Measurements from ENCODE around the gene EPHA4. TPM values are rescaled to one million over a fixed set of nuclear protein-coding genes. Genes with fewer than 3 reads are reported as not detected.

EPHA4 gene
- total and polyA plus RNA-seq, 2 of the 4 experiments (the other 2 are of a cell fraction), result 36.9 to 132 TPM

- H3K9me1 ChIP-seq (ENCODE audit: insufficient read depth, low read length), result no peaks in the 10 kb centered on the region
- H2AK5ac ChIP-seq (ENCODE audit: low read depth, low read length), result no peak overlapping the region
- no peak overlapping the region for H3K23ac ChIP-seq (ENCODE audit: low read depth, low read length)
- no peak overlapping the region for H4K8ac ChIP-seq (ENCODE audit: low read depth in 2 of 2, low read length in 2 of 2)
- H2AK9ac ChIP-seq (replicated peaks; ENCODE audit: low read depth, low read length, poor library complexity), result no peak overlapping the region
- TSS peak; percentile 24 for BruUV-seq (replicated peaks)
- WGBS, 2 experiments (ENCODE audit: extremely low coverage in 2 of 2, insufficient read length in 1 of 2), result no CpG with 5 or more reads among the region's 4 CpGs
- no peak overlapping the region for H3K9ac ChIP-seq (ENCODE audit: low read depth, low read length)
- H2BK20ac ChIP-seq (ENCODE audit: low read depth, low read length), result no peak overlapping the region
- dilution Hi-C loops (cut with HindIII; ENCODE audit: low sequenced_read_pairs, unreplicated experiment), result no loop called here
- H3K4me1 ChIP-seq (ENCODE audit: control insufficient read depth, insufficient read depth, low read length), result peaks cover 2% of the 10 kb centered on the region
- H4K5ac ChIP-seq (ENCODE audit: low read depth, low read length), result no peak overlapping the region
- H4K20me1 ChIP-seq (ENCODE audit: insufficient read depth, low read length), result no peaks in the 10 kb centered on the region
- TF ChIP-seq CTCF (conservative IDR thresholded peaks at IDR 0.05; ENCODE audit: low read depth, low read length) (no peak), MAZ (IDR thresholded peaks at IDR 0.05; ENCODE audit: borderline replicate concordance, low read depth, low read length) (no peak), MXI1 (IDR thresholded peaks at IDR 0.05; ENCODE audit: borderline replicate concordance, low read depth, low read length) (no peak), CHD1 (IDR thresholded peaks at IDR 0.05; ENCODE audit: low read depth, low read length) (no peak), POLR2A (IDR thresholded peaks at IDR 0.05; ENCODE audit: low read depth, low read length) (no peak), ELK1 (IDR thresholded peaks at IDR 0.05; ENCODE audit: borderline replicate concordance, low read depth, low read length) (no peak), RFX5 (IDR thresholded peaks at IDR 0.05; ENCODE audit: low read depth, low read length) (no peak), MAFK (IDR thresholded peaks at IDR 0.05; ENCODE audit: low read depth, low read length) (no peak), RAD21 (IDR thresholded peaks at IDR 0.05; ENCODE audit: low read length) (no peak), RCOR1 (IDR thresholded peaks at IDR 0.05; ENCODE audit: insufficient replicate concordance, low read length) (no peak), CEBPB (IDR thresholded peaks at IDR 0.05; ENCODE audit: low read depth, low read length) (no peak), BHLHE40 (IDR thresholded peaks at IDR 0.05; ENCODE audit: low read depth, low read length) (no peak), NFE2L2 (IDR thresholded peaks at IDR 0.05; ENCODE audit: low read depth, low read length) (no peak), FOS (IDR thresholded peaks at IDR 0.05; ENCODE audit: low read depth, low read length) (no peak), SMC3 (IDR thresholded peaks at IDR 0.05; ENCODE audit: low read depth, low read length) (no peak)
- TF ChIP-seq, protein P1, sequence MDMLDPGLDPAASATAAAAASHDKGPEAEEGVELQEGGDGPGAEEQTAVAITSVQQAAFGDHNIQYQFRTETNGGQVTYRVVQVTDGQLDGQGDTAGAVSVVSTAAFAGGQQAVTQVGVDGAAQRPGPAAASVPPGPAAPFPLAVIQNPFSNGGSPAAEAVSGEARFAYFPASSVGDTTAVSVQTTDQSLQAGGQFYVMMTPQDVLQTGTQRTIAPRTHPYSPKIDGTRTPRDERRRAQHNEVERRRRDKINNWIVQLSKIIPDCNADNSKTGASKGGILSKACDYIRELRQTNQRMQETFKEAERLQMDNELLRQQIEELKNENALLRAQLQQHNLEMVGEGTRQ (IDR thresholded peaks at IDR 0.05; ENCODE audit: low read depth, low read length), result no peak
- H2BK5ac ChIP-seq (ENCODE audit: low read depth, low read length, poor library complexity, severe bottlenecking), result no peak overlapping the region
- in situ Hi-C loops (cut with MboI; ENCODE audit: low sequenced_read_pairs), result no loop called here
- intact Hi-C loops (cut with micrococcal nuclease), result loop anchor here (5.0 kb wide), 1 partner anchor 130 kb away; the partner anchor contains the start of gene EPHA4
- H3K18ac ChIP-seq (ENCODE audit: low read depth, low read length), result no peak overlapping the region
- peaks cover 0 to 3% of the 10 kb centered on the region in 2 experiments; a peak in 1 of 4 replicates for H3K79me1 ChIP-seq (ENCODE audit: low read depth in 1 of 2, low read length in 2 of 2)
- no peak overlapping the region for H3K56ac ChIP-seq (ENCODE audit: extremely low read depth, insufficient read depth, low read length)
- H3K4me3 ChIP-seq (ENCODE audit: insufficient read depth, low read depth, low read length), result no peak overlapping the region
- H2BK120ac ChIP-seq (ENCODE audit: low read depth, low read length), result no peak overlapping the region
- no peak overlapping the region for H3K4me2 ChIP-seq (ENCODE audit: low read depth, low read length)
- ChIA-PET CTCF (no interaction called here), POLR2A (ENCODE audit: unreplicated experiment) (no interaction called here)
- ATAC-seq (ENCODE audit: low read depth) (no peak), DNase-seq (no peak)
- no peaks in the 10 kb centered on the region for H3K27me3 ChIP-seq (ENCODE audit: control insufficient read depth, insufficient read depth, low read length)
- no peak overlapping the region for H2BK15ac ChIP-seq (ENCODE audit: low read depth, low read length)
- peaks cover 32% of the 10 kb centered on the region for H3K36me3 ChIP-seq (ENCODE audit: control insufficient read depth, insufficient read depth, low read length)
- no peak overlapping the region for H3K14ac ChIP-seq (replicated peaks; ENCODE audit: low read depth, low read length)
- no peak overlapping the region for H3K27ac ChIP-seq (ENCODE audit: insufficient read depth, low read length)
- no peak overlapping the region for H3K4ac ChIP-seq (ENCODE audit: low read depth, low read length)
- no peak overlapping the region for H4K91ac ChIP-seq (ENCODE audit: insufficient read depth, low read depth, low read length)
- no peak overlapping the region for H2AFZ ChIP-seq (replicated peaks; ENCODE audit: low read length, poor library complexity)
- H3K9me3 ChIP-seq (ENCODE audit: control insufficient read depth, insufficient read depth, low read length), result no peaks in the 10 kb centered on the region
These were observed 130.0 kb downstream of the EPHA4 start for GRCh38 chr2:221442128-221442527.
